GM21825 (cell line): ENCODE measurements around the gene WNT8B.

Source experiments
- ATAC-seq: cut with Tn5 transposase; IDR thresholded peaks from one replicate; pipeline ENCODE4 v1.9.1; 2021; ENCODE audit warnings: mild to moderate bottlenecking, moderate library complexity; ENCODE audit not compliant: unreplicated experiment

The WNT8B gene

DNA sequence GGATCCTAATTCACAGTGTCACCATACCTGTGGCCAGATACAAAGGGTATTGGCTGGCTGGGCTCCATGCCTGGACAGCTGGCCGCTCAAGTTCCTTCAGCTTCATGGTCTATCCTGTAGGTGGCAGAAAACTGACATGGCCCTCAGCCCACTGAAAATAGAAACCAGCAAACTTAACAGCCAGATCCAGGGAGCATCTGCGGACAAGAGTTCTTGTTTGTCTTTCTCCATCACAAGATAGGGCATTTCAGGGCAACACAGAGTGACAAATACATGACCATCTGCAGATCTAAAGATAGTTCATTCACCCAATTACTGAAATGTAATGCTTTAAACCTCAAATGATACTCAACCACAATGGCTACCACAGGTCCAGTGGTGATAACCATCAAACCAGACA is 54.0 kb downstream of the WNT8B start:
- ATAC-seq, result no peak

DNA sequence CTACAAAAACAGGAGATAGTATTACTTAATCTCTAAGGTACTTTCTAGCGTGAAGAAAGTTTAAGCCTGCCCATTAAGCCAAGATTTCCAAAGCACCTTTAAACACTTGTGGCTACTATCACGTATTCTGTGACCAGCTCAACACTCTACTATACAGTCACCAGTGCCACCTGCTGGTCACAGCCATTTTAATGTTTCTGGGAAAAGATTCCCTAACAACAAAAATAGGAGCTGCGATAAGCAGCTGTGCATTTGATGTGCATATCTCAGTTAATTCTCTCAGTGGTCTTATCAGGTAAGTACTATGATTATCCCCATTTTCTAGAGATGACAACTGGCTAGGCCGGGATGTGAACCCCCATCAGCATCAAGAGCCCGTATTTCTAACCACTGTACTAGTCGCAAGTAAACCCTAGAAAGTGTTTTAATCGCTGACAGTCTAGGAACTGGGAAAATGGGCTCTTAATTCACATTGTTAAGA is 56.0 kb downstream of the WNT8B start:
- no peak for ATAC-seq

DNA sequence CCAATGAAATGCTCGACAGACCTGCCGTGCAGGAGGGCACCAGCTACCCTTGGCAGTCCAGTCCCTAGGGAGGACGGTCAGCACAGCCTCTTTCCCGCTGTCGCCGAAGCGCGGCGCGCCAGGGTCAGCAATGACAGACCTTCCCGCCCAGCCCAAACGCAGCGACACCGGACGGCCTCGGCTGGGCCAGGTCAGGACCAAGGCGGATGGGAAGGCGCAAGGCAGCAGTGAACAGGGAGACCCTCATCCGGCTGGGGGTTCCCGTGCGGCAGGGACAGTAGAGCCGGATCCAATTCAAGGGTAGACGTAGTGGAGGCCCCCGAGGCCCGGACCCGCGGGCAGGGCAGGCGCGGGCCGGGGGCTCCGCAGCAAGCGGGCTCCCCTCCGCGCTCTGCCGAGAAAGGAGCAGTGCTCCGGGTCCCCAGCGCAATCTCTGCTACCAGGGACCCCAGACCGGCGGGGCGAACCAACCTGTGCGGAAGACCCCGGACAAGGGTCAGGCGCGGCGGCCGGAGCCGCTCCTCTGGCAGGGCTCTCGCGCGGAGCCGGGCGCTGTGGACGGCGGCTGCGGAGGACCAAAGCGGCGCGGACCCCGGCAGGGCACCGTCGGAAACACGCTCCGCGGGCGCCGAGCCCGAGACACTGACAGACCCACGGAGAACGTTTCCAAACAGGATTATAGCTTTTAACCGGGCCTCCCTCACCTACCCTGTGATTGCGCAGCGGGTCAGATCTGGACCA is 56.7 kb downstream of the WNT8B start, which contains the start of gene SEC31B:
SEC31B (minus strand) TSS at position 551 of the 741 bp plus-strand sequence. CDS start 2,909 bp downstream, outside the sequence.
- no peak for ATAC-seq

DNA sequence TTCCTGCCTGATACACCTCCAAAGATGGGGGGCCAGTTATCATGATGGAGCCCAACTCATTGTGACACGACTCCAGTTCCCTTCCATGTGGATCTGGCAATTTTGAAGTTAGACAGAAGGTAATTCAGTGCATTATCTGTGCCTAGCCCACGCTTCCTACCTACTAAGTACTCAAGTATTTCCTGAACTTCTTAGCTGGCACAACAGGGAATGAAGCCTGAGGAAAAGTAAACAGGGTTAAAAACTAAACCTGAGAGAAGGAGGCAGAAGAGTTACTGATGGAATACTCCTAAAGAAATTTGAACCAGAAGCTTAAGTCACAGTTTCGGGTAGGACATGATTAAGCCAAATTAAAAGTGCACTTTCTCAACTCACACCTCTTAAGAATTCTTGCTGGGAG is 58.0 kb downstream of the WNT8B start:
- ATAC-seq, result no peak

DNA sequence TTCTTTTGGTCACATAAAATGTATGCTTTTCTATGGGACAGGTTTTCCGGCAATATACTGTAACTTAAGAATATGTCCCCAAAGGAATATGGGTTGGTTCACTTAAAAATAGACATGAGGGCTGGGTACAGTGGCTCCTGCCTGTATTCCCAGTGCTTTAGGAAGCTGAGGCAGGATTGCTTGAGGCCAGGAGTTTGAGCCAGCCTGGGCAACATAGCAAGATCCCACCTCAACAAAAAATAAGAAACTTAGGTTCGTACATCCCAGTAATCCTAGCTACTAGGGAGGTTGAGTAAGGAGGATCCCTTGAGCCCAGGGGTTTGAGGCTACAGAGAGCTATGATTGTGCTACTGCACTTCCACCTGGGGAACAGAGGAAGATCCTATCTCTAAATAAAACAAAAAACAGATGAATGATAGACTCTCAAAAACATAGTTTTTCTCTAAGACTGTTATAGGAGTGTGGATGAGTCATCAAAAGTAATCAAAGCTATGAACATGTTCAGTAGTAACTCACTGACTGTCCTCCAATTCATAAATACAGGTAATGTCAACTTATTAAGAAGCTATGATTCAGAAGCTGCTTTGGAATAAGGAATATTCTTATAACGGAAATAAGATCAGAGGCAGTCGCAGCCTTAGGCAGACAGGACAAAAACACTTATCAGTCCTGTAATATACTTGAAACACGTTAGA is 59.4 kb downstream of the WNT8B start:
- no peak for ATAC-seq

DNA sequence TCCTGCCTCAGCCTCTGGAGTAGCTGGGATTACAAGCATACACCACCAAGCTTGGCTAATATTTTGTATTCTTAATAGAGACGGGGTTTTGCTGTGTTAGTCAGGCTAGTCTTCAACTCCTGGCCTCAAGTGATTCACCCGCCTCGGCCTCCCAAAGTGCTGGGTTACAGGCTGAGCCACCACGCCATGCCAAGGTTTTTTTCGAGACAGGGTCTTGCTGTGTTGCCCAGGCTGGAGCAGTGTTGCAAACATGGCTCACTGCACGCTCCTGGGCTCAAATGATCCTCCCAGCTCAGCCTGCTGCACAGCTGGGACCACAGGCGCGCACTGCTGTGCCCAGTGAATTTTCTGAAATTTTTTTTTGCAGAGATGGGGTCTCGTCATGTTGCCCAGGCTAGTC is 60.1 kb downstream of the WNT8B start:
- ATAC-seq, result no peak

DNA sequence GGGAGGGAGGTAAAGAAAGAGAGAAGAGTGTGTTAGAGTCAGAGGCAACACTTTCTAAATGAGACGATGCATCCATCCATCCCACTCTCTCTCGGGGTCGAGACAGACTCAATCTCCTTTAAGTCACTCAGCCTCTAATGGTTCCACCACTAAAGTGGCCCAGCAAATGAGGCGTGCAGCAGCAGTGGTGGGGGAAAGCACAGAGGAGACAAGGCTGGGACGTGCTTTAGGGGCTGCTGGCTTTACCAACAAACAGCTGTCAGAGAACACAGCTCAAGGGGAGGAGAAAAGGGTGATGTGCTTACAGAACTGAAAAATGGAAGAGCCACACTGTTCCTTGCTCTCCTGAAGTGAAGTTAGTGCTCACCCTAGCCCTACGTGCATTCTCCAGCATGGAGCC is 61.4 kb downstream of the WNT8B start:
- no peak for ATAC-seq

DNA sequence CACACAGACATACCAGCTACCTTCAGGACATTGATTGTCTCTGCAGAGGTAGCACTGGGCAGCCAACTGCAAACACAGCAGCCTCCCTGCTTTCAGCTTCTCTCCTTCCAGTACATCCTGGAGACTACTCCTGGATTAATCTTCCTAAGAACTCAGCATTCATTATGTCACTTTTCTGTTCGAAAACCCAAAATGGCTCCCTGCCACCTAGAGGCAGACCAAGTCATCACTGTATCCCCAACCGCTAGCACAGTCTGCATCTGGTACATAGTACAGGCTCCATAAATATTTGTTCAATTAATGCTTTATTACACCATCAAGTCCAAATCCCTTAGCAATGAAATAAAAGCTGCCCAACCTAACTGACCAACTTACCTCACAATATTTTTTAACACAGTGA is 61.8 kb downstream of the WNT8B start:
- no peak for ATAC-seq

DNA sequence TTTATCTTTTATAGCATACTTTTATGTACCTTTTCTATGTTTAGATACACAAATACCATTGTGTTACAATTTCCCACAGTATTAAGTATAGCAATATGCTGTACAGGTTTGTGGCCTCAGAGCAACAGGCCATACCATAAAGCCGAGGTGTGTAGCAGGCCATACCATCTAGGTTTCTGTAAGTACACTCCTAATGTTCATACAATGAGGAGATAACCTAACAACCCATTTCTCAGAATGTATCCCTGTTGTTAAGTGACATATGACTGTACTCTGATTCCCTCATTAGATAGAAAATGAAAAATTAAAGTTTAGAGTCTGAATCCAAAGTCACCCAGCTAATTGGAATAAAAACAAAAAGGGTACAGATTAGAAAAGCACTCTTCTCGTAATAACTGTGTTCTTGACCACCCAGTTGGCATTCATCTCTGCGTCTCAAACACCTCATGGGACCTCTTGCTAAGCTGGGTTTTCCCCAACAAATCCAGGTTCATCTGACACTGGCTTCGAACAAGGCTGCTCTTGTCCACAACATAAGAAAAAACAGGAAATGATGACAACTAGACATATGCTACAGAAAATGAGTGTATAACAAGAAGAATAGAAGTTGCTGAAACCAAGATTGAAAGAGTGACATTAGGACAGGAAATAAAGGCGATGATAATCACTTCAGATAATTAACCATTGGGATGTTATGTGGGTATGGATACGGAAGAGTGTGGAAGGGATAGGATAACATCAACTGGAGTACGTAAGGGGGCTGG is 65.5 kb downstream of the WNT8B start:
- ATAC-seq, result no peak

DNA sequence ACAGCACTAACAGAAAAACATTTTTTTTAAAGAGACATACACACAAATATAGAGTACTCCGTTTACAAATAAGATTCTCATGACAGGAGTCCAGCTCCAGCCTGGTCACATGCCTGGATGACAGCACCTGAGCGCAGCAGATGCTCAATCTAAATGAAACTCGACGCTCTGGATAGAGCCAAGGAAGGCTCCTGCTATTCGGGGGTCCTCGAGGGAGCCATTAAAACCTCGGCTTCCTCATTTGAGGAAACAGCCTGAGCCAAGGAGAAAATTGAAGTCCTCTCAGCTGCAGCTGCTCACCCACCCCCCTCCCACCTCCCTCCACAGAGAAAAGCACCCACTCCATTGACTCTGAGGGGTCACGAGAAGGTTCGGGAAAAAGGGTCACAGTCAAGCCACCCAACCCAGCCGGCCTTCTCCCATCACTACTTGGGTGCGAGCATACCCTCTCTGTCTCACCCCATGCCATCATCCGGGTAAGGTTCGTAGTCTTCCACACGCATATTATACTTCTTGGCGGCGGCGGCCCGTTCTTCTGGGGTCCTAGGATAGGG is 66.2 kb downstream of the WNT8B start:
- ATAC-seq, result peak; percentile 12

DNA sequence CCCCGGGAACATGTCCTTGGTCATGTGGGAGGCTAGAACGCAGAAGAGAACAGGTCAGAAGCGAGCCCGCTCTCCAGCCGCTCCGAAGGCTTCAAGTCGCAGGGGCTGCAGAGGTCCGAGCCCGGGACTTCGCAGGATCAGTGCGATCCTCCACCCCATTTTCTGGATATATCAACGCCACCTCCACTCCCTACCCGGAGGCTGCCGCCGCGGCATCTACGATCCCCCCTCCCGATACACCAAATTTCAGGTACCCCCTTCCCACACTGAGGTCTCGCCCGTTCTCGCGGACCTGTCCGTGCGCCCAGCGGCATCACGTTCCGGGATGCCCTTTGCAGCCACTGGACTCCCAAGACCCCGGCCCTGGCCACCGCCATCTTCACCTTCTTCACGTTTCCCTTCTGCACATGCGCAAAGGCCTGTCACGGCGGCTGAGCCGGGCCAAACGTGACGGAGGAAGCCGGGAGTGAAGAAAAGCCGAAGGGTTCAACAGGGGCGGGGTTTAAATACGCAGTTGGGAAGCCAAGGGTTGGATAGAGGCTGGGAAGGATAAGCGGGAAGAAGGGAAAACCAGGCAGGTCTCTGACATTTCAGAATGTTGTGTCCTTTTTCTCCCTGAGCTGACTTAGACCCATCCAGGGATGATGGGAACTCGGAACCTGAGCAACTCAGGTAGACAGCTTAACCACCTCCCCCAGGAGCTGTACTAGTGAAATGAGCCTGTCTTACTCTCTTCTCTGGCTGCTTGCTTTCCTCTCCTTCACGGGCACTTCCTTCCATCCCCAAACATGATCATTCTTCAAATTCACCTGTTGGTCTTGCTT is 66.9 kb downstream of the WNT8B start, which contains the start of gene NDUFB8:
NDUFB8 (minus strand) TSS at position 397 of the 824 bp plus-strand sequence; CDS start at position 377, 20 bp downstream.
- ATAC-seq, result peak; percentile 58

DNA sequence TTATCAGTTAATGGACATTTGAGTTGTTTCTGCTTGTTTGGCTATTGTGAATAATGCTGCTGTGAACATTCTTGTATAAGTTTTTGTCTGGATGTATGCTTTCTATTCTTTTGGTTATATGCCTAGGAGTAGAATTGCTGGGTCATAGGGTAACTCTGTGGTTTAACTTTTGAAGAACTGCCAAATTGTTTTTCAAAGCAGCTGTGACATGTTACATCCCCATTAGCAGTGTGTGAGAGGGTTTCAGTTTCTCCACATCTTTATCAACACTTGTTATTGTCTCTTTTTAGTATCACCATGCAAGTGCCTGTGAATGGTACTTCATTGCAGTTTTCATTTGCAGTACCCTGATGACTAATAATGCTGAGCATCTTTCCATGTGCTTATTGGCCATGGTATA is 69.0 kb downstream of the WNT8B start:
- ATAC-seq, result no peak
